PC-3 (cell line): ENCODE data around the gene GABRP. TPM values are rescaled to one million over a fixed set of nuclear protein-coding genes. Genes with fewer than 3 reads are reported as not detected.
A peak's percentile ranks its signal among the peaks of the same experiment; 100 is the strongest.

ENCODE experiments used
- ATAC-seq: fragments of 200-7000 bp; cut with Tn5 transposase; 2 replicates; pipeline ENCODE4 v1.9.1; 2020; ENCODE audit warnings: mild to moderate bottlenecking, moderate library complexity
- BruUV-seq: library from RNA; stranded (reverse); fragments of 400-500 nt; replicated peaks from 2 replicates; lab custom pipeline; 2021; lab: Mats Ljungman, UMichigan
- CTCF ChIA-PET: fragments of 300-600 bp; sonication (Branson Sonifier 250); formaldehyde crosslinking; loops from one replicate; lab custom pipeline; 2022; ENCODE audit warnings: antibody characterized with exemption; lab: Charles Lee
- POLR2A ChIA-PET: fragments of 300-600 bp; sonication (Branson Sonifier 250); formaldehyde crosslinking; loops from one replicate; lab custom pipeline; 2022; ENCODE audit warnings: antibody characterized with exemption; ENCODE audit not compliant: unreplicated experiment; lab: Charles Lee
- DNase-seq: peaks from one replicate; pipeline ENCODE4 v3.0.0-alpha.2; 2015
- H2AFZ ChIP-seq: fragments of 300-600 bp; sonication (generic); 2 replicates; pipeline ENCODE4 v1.6.0; 2016; ENCODE audit warnings: antibody characterized with exemption, low read length
- H3F3A ChIP-seq: fragments of 300-600 bp; sonication (generic); one replicate; pipeline ENCODE4 v1.6.0; 2017; ENCODE audit warnings: antibody characterized with exemption, low read length, control low read depth, mild to moderate bottlenecking; ENCODE audit not compliant: unreplicated experiment
- H3K27ac ChIP-seq: fragments of 300-600 bp; sonication (generic); 2 replicates; pipeline ENCODE4 v1.5.1; 2016; ENCODE audit warnings: mild to moderate bottlenecking, low read length
- H3K27me3 ChIP-seq: fragments of 300-600 bp; sonication (generic); 2 replicates; pipeline ENCODE4 v1.6.1; 2016; ENCODE audit warnings: low read length, mixed read lengths
- H3K36me3 ChIP-seq: fragments of 300-600 bp; sonication (generic); 2 replicates; pipeline ENCODE4 v1.6.1; 2016; ENCODE audit warnings: low read depth, mixed run types, low read length, mixed read lengths
- H3K4me1 ChIP-seq: fragments of 300-600 bp; sonication (generic); 2 replicates; pipeline ENCODE4 v1.5.1; 2016; ENCODE audit warnings: low read length; ENCODE audit not compliant: insufficient read depth
- H3K4me2 ChIP-seq: fragments of 300-600 bp; sonication (generic); 2 replicates; pipeline ENCODE4 v1.6.0; 2016; ENCODE audit warnings: low read length
- H3K4me3 ChIP-seq: fragments of 300-600 bp; sonication (generic); 2 replicates; pipeline ENCODE4 v1.5.1; 2016; ENCODE audit warnings: mild to moderate bottlenecking, low read length, mixed read lengths
- H3K79me2 ChIP-seq: fragments of 300-600 bp; sonication (generic); 2 replicates; pipeline ENCODE4 v1.6.1; 2017; ENCODE audit warnings: low read length, mixed read lengths
- H3K9ac ChIP-seq: fragments of 300-600 bp; sonication (generic); 2 replicates; pipeline ENCODE4 v1.6.0; 2016; ENCODE audit warnings: mild to moderate bottlenecking, low read length
- H3K9me2 ChIP-seq: fragments of 300-600 bp; sonication (generic); replicated peaks from 2 replicates; pipeline ENCODE4 v1.6.1; 2016; ENCODE audit warnings: mixed run types, low read length, mixed read lengths
- H3K9me3 ChIP-seq: fragments of 300-600 bp; sonication (generic); 2 replicates; pipeline ENCODE4 v1.6.1; 2016; ENCODE audit warnings: low read length, mixed read lengths
- H4K20me1 ChIP-seq: fragments of 300-600 bp; sonication (generic); 2 replicates; pipeline ENCODE4 v1.6.1; 2016; ENCODE audit warnings: low read length, mixed read lengths
- EZH2 ChIP-seq: fragments of 300-600 bp; sonication (generic); IDR thresholded peaks from one replicate; pipeline ENCODE4 v1.6.1; 2017; ENCODE audit warnings: antibody characterized with exemption, mild to moderate bottlenecking, low read length; ENCODE audit not compliant: unreplicated experiment
- EZH2phosphoT487 ChIP-seq: fragments of 300-600 bp; sonication (generic); IDR thresholded peaks from 2 replicates; pipeline ENCODE4 v1.6.1; 2018; ENCODE audit warnings: mild to moderate bottlenecking, antibody characterized with exemption, low read length, borderline replicate concordance
- intact Hi-C: fragments of 100-400 bp; cut with micrococcal nuclease; formaldehyde crosslinking; loops from 2 replicates; pipeline ENCODE4 v1.9.0; 2023
- total RNA-seq: library from RNA; depleted of rRNA; stranded (reverse); fragments of >200 nt; gene quantifications from 2 replicates; pipeline ENCODE4 v1.2.3, GENCODE V29; 2014
- TF ChIP-seq, protein P1 (sequence below): fragments of 300-600 bp; sonication (generic); conservative IDR thresholded peaks from 2 replicates; pipeline ENCODE4 v1.5.1; 2017; ENCODE audit warnings: antibody characterized with exemption, low read depth, mild to moderate bottlenecking, low read length

GABRP gene
- total RNA-seq, 1 experiment from 2014 or later: not detected

DNA sequence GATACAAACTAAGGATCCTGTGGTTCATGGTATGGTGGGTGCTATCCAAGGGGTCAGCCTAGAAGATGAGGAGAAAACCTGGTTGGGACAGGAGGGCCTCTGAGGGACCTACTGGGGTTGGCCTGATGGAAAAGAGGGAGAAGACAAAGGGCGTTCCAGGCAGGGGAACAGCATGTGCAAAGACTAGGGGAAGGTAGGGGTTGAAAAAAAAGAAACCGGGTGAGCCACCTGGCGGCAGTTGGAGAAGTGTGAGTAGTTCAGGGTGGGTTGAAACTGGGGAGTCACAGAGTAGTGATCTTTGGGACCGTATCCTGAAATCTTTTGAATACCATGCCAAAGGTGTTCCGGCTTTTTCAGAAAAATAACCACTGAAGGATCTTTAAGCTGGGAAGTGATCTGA, 8.7 kb upstream of the GABRP start:
- POLR2A ChIA-PET: no interaction called here
- no peaks in the 10 kb centered on the region for H3K9me2 ChIP-seq
- no peak overlapping the region for H2AFZ ChIP-seq
- H4K20me1 ChIP-seq: no peaks in the 10 kb centered on the region
- intact Hi-C loops: loop anchor here (1.0 kb wide), 1 partner anchor 31 kb away; no protein-coding TSS in a partner anchor
- TF ChIP-seq EZH2phosphoT487: no peak
- TF ChIP-seq, protein P1, sequence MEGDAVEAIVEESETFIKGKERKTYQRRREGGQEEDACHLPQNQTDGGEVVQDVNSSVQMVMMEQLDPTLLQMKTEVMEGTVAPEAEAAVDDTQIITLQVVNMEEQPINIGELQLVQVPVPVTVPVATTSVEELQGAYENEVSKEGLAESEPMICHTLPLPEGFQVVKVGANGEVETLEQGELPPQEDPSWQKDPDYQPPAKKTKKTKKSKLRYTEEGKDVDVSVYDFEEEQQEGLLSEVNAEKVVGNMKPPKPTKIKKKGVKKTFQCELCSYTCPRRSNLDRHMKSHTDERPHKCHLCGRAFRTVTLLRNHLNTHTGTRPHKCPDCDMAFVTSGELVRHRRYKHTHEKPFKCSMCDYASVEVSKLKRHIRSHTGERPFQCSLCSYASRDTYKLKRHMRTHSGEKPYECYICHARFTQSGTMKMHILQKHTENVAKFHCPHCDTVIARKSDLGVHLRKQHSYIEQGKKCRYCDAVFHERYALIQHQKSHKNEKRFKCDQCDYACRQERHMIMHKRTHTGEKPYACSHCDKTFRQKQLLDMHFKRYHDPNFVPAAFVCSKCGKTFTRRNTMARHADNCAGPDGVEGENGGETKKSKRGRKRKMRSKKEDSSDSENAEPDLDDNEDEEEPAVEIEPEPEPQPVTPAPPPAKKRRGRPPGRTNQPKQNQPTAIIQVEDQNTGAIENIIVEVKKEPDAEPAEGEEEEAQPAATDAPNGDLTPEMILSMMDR: peak; percentile 32; the same call in 1 of the 2 replicates
- TF ChIP-seq EZH2: no peak
- H3K27ac ChIP-seq: no peak overlapping the region
- no peaks in the 10 kb centered on the region for H3K36me3 ChIP-seq
- ATAC-seq (no peak), DNase-seq (no peak)
- H3K79me2 ChIP-seq: no peaks in the 10 kb centered on the region
- no peak overlapping the region for H3K4me3 ChIP-seq
- H3K9ac ChIP-seq: no peak overlapping the region
- H3K27me3 ChIP-seq: peaks cover under 1% of the 10 kb centered on the region; the same call in 1 of the 2 replicates
- H3F3A ChIP-seq: no peaks in the 10 kb centered on the region
- H3K4me2 ChIP-seq: no peak overlapping the region
- no peaks in the 10 kb centered on the region for H3K9me3 ChIP-seq
- CTCF ChIA-PET: no interaction called here
- BruUV-seq: no TSS peak
- no peaks in the 10 kb centered on the region for H3K4me1 ChIP-seq

DNA sequence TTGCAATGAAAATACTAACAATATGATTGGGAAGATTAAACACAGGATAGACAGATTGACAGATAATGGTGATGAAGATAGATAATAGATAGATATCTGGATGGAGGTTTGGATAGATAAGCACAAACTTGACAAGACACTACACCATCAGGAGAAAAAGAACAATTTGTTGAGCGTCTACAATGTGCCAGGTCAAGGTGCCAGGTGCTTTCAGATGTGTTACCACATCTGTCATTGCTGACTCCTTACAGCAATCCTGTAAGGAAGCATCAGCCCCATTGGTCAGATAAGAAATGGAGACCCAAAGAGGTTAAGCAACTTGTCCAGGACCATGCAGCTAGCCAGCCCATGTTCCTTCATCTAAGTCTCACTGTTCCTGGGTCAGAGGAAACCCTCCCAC, 1.6 kb upstream of the GABRP start:
- POLR2A ChIA-PET: no interaction called here
- Histone ChIP-seq H3K4me3 (no peak overlapping the region), H3K4me2 (no peak overlapping the region), H2AFZ (no peak overlapping the region), H3K9ac (no peak overlapping the region), H3K9me2 (no peaks in the 10 kb centered on the region), H3K27me3 (peaks cover 5% of the 10 kb centered on the region; the same call in 1 of the 2 replicates), H3K9me3 (no peaks in the 10 kb centered on the region), H3K79me2 (no peaks in the 10 kb centered on the region), H3K27ac (no peak overlapping the region), H4K20me1 (no peaks in the 10 kb centered on the region), H3F3A (no peaks in the 10 kb centered on the region), H3K4me1 (no peaks in the 10 kb centered on the region), H3K36me3 (no peaks in the 10 kb centered on the region)
- TF ChIP-seq EZH2phosphoT487 (no peak), EZH2 (no peak)
- TF ChIP-seq, protein P1: no peak
- BruUV-seq: no TSS peak
- CTCF ChIA-PET: no interaction called here
- DNase-seq (no peak), ATAC-seq (no peak)
- intact Hi-C loops: no loop called here

DNA sequence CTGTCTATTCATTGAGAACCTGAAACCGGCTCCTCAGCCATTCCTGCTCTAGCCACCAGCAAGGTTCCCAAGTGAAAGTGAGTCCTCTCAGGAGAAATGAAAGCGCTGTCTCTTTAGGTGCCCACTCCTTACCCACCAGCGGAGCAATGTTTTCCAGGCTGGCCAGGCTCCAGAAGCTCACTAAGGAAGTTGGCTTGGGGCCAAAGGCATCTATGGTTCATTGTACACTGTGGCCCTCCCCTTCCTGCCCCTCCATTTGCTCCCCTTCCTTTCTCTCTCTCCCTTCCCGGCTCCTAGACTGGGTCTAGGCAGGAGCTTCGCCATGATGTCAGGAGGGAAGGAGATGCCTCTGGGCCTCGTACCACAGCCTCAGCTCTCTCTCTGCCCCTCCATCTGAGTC, 1.1 kb upstream of the GABRP start:
- TF ChIP-seq, protein P1: no peak
- Histone ChIP-seq H3K4me1 (no peaks in the 10 kb centered on the region), H3K36me3 (no peaks in the 10 kb centered on the region), H3K27me3 (peaks cover 5% of the 10 kb centered on the region; the same call in 1 of the 2 replicates), H3K79me2 (no peaks in the 10 kb centered on the region), H3K9me3 (no peaks in the 10 kb centered on the region), H3K27ac (no peak overlapping the region), H3K9ac (no peak overlapping the region), H2AFZ (no peak overlapping the region), H3K4me2 (no peak overlapping the region), H3K4me3 (no peak overlapping the region), H3K9me2 (no peaks in the 10 kb centered on the region), H4K20me1 (no peaks in the 10 kb centered on the region), H3F3A (no peaks in the 10 kb centered on the region)
- POLR2A ChIA-PET: no interaction called here
- BruUV-seq: no TSS peak
- DNase-seq (no peak), ATAC-seq (no peak)
- CTCF ChIA-PET: no interaction called here
- intact Hi-C loops: no loop called here
